GM19438 (cell line): ENCODE data around the gene SCAF1.

Experiments
- ATAC-seq: cut with Tn5 transposase; IDR thresholded peaks from one replicate; pipeline ENCODE4 v1.9.1; 2021; ENCODE audit warnings: low read depth; ENCODE audit not compliant: unreplicated experiment

Gene SCAF1

GRCh38 chr19:49704888-49705642, 63.1 kb downstream of the SCAF1 start:
- ATAC-seq: no peak

GRCh38 chr19:49705919-49706318, 63.9 kb downstream of the SCAF1 start:
- ATAC-seq: no peak
